OCI-LY7 (cell line): ENCODE data around the gene GBE1.

Source experiments
- EZH2phosphoT487 ChIP-seq: fragments of 200-600 bp; sonication (generic); IDR thresholded peaks from 2 replicates; pipeline ENCODE4 v1.6.1; 2018; ENCODE audit warnings: low read depth, borderline replicate concordance, mild to moderate bottlenecking, mixed run types, antibody characterized with exemption, low read length, moderate library complexity, mixed read lengths
- TF ChIP-seq, protein P1 (sequence below): fragments of 200-600 bp; sonication (generic); conservative IDR thresholded peaks from 2 replicates; pipeline ENCODE4 v1.5.1; 2014; ENCODE audit warnings: mild to moderate bottlenecking, antibody characterized with exemption, low read length, moderate library complexity, mixed read lengths

- TF ChIP-seq, protein P1, sequence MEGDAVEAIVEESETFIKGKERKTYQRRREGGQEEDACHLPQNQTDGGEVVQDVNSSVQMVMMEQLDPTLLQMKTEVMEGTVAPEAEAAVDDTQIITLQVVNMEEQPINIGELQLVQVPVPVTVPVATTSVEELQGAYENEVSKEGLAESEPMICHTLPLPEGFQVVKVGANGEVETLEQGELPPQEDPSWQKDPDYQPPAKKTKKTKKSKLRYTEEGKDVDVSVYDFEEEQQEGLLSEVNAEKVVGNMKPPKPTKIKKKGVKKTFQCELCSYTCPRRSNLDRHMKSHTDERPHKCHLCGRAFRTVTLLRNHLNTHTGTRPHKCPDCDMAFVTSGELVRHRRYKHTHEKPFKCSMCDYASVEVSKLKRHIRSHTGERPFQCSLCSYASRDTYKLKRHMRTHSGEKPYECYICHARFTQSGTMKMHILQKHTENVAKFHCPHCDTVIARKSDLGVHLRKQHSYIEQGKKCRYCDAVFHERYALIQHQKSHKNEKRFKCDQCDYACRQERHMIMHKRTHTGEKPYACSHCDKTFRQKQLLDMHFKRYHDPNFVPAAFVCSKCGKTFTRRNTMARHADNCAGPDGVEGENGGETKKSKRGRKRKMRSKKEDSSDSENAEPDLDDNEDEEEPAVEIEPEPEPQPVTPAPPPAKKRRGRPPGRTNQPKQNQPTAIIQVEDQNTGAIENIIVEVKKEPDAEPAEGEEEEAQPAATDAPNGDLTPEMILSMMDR = no peak
- no peak for TF ChIP-seq EZH2phosphoT487
Observed at GRCh38 chr3:81572201-81572756, 189.2 kb downstream of the GBE1 start.
